ENCODE results near the gene PPP1R1C.
"Not testable (repeated sequence)": the region's sequence is repeated elsewhere in the genome, so short reads cannot be mapped to it uniquely, and the experiment has no call there.

The PPP1R1C gene

DNA sequence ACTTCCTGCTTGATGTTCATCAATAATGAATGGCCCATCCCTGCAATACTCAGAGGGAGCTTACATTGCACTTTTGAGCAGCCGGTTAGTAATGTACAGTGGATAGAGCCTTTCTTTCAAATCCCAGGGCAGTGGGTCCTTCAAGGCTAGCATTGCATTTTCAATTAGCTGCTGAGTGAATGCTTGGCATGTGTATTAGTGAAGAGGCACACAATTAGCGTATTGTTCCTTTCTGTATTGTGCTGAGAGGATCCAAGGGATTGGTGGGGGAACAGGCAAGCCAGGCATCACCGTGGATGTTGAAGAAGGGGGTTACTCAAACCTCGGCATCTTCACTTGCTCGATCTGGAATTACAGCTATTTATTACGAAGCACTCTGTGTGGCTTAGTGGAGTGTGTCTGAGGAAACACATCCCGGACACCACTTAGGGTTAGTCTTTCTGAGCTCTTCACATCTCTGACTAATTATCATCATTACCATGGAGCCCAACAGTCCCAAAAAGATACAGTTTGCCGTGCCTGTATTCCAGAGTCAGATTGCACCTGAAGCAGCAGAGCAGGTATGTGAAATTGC lies at the start of gene PPP1R1C:
PPP1R1C (plus strand) TSS at position 222 of the 574 bp plus-strand sequence; CDS start at position 480, 258 bp downstream.
- DNase-seq: peak in 7 of 14 donors; percentile 3 to 38 (median 10)

DNA sequence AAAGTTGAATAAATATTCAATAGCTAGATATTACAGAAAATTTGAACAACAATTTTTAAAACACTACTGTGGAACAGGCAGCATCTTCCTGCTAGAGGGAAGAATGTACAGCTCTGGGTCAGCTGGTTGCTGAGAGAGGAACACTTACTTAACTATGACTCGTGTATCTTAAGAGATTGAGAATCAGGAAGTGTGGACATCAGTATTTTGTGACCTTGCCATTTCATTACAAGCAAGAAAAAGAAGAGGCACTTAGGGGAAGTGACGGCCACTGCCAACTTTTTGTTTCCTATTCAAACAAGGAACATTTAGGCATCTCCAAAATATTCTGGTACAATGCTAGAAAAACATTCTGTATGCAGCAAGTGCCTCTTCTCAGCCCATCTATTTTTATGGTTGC lies 48.2 kb upstream of the PPP1R1C start:
- DNase-seq: peak in 1 of 14 donors; percentile 2

- no peak for DNase-seq
These were observed 42.1 kb upstream of the PPP1R1C start for GRCh38 chr2:181943411-181944124.

GRCh38 chr2:181944164-181944913 lies 41.3 kb upstream of the PPP1R1C start:
- no peak for DNase-seq

GRCh38 chr2:181944914-181945291 lies 40.8 kb upstream of the PPP1R1C start:
- DNase-seq: no peak

- no peak for DNase-seq
These were observed 39.1 kb upstream of the PPP1R1C start for GRCh38 chr2:181946444-181947127.

- no peak for DNase-seq
These were observed 38.4 kb upstream of the PPP1R1C start for GRCh38 chr2:181947273-181947672.

DNA sequence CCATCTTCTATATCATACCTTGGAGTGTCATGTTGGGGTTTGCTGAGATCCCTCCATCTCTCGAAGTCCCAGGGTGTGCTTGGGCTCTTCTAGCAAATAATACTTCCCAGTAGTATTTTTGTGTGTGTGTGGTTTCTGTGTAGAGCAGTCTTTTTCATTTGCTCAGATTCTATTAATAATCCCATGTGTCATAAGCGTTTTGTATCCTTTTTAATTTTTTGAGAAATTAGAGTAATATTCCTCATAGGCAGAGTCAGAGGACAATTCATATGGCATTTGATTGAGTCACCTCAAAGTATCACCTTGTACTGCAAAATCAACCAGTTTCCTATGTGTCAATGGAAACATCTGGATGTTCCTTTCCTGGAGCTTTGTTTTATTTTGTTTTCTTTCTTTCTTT lies 37.4 kb upstream of the PPP1R1C start:
- DNase-seq: no peak

- DNase-seq: no peak
These were observed 36.6 kb upstream of the PPP1R1C start for GRCh38 chr2:181949047-181949446.

- DNase-seq: no peak
These were observed 33.0 kb upstream of the PPP1R1C start for GRCh38 chr2:181952404-181953226.

DNA sequence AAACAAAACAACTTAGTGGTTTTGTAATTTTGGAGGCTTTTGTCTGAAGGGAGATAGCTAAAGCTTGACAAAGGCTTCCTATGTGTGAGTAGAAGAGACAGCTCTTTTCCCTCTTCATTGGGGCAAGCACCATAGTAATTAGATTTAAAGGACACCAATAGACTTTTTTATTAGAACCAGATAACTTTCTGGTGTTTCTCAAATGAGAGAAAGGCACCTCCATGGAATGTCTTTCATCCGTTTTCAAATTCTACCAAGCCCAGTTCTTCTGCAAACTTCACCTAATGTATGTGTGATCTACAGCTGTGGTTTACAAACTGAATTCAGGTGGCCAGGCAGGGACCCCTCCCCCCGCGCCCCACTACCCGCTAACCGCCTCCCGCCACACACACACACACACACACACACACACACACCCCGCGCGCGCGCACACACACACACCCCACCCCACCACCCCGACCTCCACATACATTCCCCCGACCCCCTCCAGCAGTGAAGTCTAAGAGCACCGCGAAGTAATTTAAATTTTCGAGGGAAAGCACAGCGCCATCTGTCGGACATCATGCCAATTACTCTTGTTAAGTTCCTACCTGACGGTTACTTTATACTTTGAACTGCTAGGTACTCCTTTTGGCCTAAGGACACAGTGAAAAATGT lies 31.6 kb upstream of the PPP1R1C start:
- DNase-seq: peak in 10 of 14 donors; percentile 2 to 44 (median 6)

DNA sequence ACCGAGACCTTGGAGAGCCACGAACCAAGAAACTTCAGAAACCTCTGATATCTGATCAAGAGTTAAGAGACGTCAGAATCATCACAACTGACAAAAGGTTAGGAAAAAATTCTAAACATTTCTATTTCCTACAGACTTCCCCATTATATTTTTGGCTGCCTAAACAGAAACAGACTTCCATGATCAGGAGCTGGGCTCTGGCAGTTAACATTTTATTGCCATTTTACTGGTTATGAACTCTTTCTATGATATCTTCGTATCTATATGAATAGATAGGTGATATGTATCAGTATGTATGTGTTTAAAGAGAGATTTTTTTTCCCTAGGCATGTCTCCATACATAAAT lies 31.1 kb upstream of the PPP1R1C start:
- no peak for DNase-seq

DNA sequence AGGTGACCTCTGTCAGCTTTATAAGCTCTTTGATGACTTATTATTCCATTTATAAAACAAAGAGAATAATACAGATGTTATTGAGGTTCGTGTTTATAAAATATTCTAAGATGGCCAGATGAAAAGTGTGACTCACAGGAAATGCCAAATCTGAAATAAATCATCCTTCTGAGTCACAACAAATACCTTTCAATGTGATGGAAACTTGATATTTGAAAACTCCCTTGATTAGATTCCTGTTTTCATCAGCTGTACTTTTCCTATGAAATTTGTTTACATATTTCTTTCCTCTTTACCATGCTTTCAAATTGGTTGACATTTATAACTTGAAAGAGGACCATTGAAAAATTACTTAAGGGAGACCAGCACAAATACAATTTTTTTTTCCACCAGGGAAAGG lies 30.6 kb upstream of the PPP1R1C start:
- no peak for DNase-seq

GRCh38 chr2:181955866-181956265 lies 29.8 kb upstream of the PPP1R1C start:
- DNase-seq: not testable (repeated sequence)

DNA sequence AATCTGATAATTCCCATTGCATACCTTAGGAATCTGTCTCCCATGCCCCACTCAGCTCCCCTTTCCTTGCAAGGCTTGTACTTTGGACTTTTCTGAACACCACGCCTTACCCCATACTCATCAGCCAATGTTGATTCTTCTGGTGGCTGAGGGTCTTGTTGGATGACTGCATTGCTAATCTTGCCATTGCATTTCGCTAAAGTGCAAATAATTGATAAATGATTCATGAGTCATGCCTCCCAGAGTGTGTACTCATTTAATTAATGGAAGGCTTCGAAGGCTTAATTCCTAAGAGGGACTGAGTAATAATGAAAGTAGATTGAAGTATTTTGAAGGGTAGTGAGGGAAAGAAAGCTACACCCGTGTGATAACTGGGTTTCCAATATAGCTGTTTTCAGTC lies 28.0 kb upstream of the PPP1R1C start:
- DNase-seq: no peak

DNA sequence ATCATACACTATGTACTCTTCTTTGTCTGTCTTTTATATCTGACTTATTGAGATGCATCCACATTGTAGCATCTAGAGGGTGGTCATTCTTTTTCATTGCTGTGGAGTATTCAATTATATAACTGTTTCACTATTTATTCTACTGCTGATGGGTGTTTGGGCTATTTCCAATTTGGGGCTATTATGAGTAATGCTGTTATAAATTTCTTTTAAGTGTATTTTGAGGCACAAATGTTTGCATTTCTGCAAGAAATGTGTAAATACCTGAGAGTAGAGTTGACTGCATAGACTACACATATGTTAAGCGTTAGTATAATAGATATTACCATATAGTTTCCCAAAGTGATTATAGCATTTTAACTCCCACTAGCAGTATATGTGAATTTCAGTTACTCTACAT lies 26.9 kb upstream of the PPP1R1C start:
- DNase-seq: no peak

DNA sequence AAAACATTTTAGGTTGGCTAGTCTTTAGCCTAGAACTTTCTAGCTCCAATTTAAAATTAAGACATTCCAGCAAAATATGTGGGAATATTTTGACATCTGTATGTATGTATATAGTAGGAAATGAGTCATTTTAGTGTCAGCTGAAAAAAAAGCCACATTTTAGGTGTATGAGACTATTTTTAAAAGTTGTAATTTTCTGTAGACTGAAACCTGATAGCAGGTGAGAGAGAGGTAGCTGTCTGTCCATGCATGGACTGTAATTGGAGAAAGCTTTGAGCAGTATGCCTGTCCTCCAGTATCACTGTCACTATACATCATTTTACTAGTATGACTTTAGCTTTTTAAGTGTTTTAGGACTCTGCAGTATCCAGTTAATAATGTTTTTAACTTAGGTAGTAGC lies 26.1 kb upstream of the PPP1R1C start:
- no peak for DNase-seq

GRCh38 chr2:181961167-181961566 lies 24.5 kb upstream of the PPP1R1C start:
- DNase-seq: not testable (repeated sequence)

- no peak for DNase-seq
These were observed 23.5 kb upstream of the PPP1R1C start for GRCh38 chr2:181962142-181962541.

- no peak for DNase-seq
These were observed 15.4 kb upstream of the PPP1R1C start for GRCh38 chr2:181970160-181970794.

- DNase-seq: no peak
These were observed 14.6 kb upstream of the PPP1R1C start for GRCh38 chr2:181971032-181971431.
